Measurements from ENCODE around the gene ANKRD13D. TPM values are rescaled to one million over a fixed set of nuclear protein-coding genes. Genes with fewer than 3 reads are reported as not detected.

ANKRD13D gene
- total and polyA plus RNA-seq, 2 of the 8 experiments (the other 6 are each of a cell fraction or from before 2014, with no cell fraction given) = 24.9 to 26.5 TPM

- no peak overlapping the region for H2AFZ ChIP-seq (ENCODE audit: low read length)
- H2BK120ac ChIP-seq (replicated peaks; ENCODE audit: low read depth, low read length) = no peak overlapping the region
- CTCF ChIA-PET (ENCODE audit: partially characterized antibody) = interaction anchor here (0.7 to 20.0 kb wide), 6 partner anchors 9 to 267 kb away, joined by 3 to 1305 read pairs (median 33); partner anchors contain the start of genes CLCF1 and RAD9A
- H3K9me3 ChIP-seq (ENCODE audit: insufficient read depth in 2 of 2, low read depth in 1 of 2, low read length in 1 of 2) = no peaks in the 10 kb centered on the region
- H3K14ac ChIP-seq (ENCODE audit: insufficient read length) = no peak overlapping the region
- no peak overlapping the region for H3K4ac ChIP-seq (replicated peaks; ENCODE audit: insufficient read length, low read depth, low read length)
- no peak overlapping the region for H3K18ac ChIP-seq (ENCODE audit: extremely low read depth, low read length)
- peaks cover 8% of the 10 kb centered on the region; the same call in 1 of the 2 replicates for H3K23me2 ChIP-seq (ENCODE audit: low read depth, low read length)
- H4K5ac ChIP-seq (ENCODE audit: insufficient read length, low read depth, low read length) = no peak overlapping the region
- no peak overlapping the region for H2BK15ac ChIP-seq (ENCODE audit: low read length)
- peaks cover 0 to 13% (median 9%) of the 10 kb centered on the region in 4 experiments; a peak in 6 of 7 replicates for H3K4me1 ChIP-seq (replicated peaks in 1 of 4; ENCODE audit: control insufficient read depth in 3 of 4, insufficient read depth in 4 of 4, low read length in 3 of 4)
- no peak overlapping the region for H3K4me3 ChIP-seq (ENCODE audit: extremely low read depth in 1 of 4, insufficient read depth in 2 of 4, low read depth in 3 of 4, low read length in 4 of 4)
- DNase-seq (ENCODE audit: low read depth in 1 of 2, low spot score in 2 of 2) (no peak), FAIRE-seq (no peak)
- no peak overlapping the region for H3K56ac ChIP-seq (replicated peaks; ENCODE audit: insufficient read length, low read depth, low read length)
- peaks cover 0 to 3% of the 10 kb centered on the region in 2 experiments for H4K20me1 ChIP-seq (replicated peaks in 1 of 2; ENCODE audit: control insufficient read depth in 1 of 2, insufficient read depth in 2 of 2, low read length in 2 of 2)
- no peaks in the 10 kb centered on the region for H3K79me2 ChIP-seq (ENCODE audit: control insufficient read depth in 1 of 2, insufficient read depth in 2 of 2, low read length in 2 of 2)
- 85% methylated on average over 2 of the region's 2 CpGs; no CpG with 5 or more reads in 1 of the 2 experiments for WGBS, 2 experiments (ENCODE audit: extremely low coverage in 1 of 2, insufficient coverage in 1 of 2, insufficient read length in 1 of 2, insufficient replicate concordance in 2 of 2, low coverage in 1 of 2, low lambda C conversion rate in 2 of 2, missing lambda C conversion rate in 1 of 2)
- no peak overlapping the region for H4K8ac ChIP-seq (ENCODE audit: extremely low read depth, insufficient read depth, low read length)
- H3K9ac ChIP-seq (replicated peaks in 1 of 4; ENCODE audit: extremely low read depth in 1 of 4, low read depth in 3 of 4, low read length in 3 of 4) = no peak overlapping the region
- no peak overlapping the region; the same call in 1 of the 2 replicates for H2BK5ac ChIP-seq (ENCODE audit: low read depth, low read length)
- H3K79me1 ChIP-seq (ENCODE audit: low read depth, low read length) = peaks cover 2% of the 10 kb centered on the region; the same call in 1 of the 2 replicates
- H3K36me3 ChIP-seq (ENCODE audit: control insufficient read depth in 2 of 4, insufficient read depth in 4 of 4, low read length in 3 of 4) = no peaks in the 10 kb centered on the region
- POLR2A ChIA-PET (ENCODE audit: partially characterized antibody) = interaction anchor here (0.6 to 1.3 kb wide), 2 partner anchors 67 to 237 kb away, joined by 3 read pairs; no protein-coding TSS in a partner anchor
- no peak overlapping the region for H3K23ac ChIP-seq (ENCODE audit: insufficient read length)
- H2BK20ac ChIP-seq (ENCODE audit: low read length) = no peak overlapping the region
- H2BK12ac ChIP-seq (ENCODE audit: low read depth, low read length) = 0 out of 2 replicates have a peak overlapping the region, but pooled peaks have one; percentile 10
- H4K91ac ChIP-seq (replicated peaks; ENCODE audit: insufficient read length, low read length) = no peak overlapping the region
- H3K27ac ChIP-seq (ENCODE audit: low read depth, low read length) = no peak overlapping the region
- no peaks in the 10 kb centered on the region for H3K27me3 ChIP-seq (replicated peaks in 1 of 4; ENCODE audit: control insufficient read depth in 3 of 4, extremely low read depth in 1 of 4, insufficient read depth in 3 of 4, low read length in 3 of 4)
- H3K4me2 ChIP-seq (ENCODE audit: insufficient read depth in 1 of 2, low read depth in 2 of 2, low read length in 2 of 2) = no peak overlapping the region
- no peak overlapping the region for H2AK5ac ChIP-seq (ENCODE audit: low read depth, low read length)
- TF ChIP-seq USF2 (IDR thresholded peaks at IDR 0.05; ENCODE audit: low read length) (no peak), ZNF274 (IDR thresholded peaks at IDR 0.05; ENCODE audit: borderline replicate concordance, extremely low read depth, low read length) (no peak), TEAD4 (IDR thresholded peaks at IDR 0.05; ENCODE audit: low read depth, low read length) (no peak), SP1 (IDR thresholded peaks at IDR 0.05; ENCODE audit: low read depth, low read length) (no peak), JUND (IDR thresholded peaks at IDR 0.05; ENCODE audit: low read length) (no peak), SUZ12 (IDR thresholded peaks at IDR 0.05; ENCODE audit: low read length) (no peak), NANOG (IDR thresholded peaks at IDR 0.05; ENCODE audit: insufficient read depth, low read depth, low read length, poor library complexity, severe bottlenecking) (no peak), MAFK (IDR thresholded peaks at IDR 0.05; ENCODE audit: low read depth, low read length) (no peak), RFX5 (IDR thresholded peaks at IDR 0.05; ENCODE audit: borderline replicate concordance, low read depth, low read length) (no peak), BCL11A (IDR thresholded peaks at IDR 0.05; ENCODE audit: low read depth in 2 of 2, low read length in 2 of 2) (no peak), TAF7 (optimal IDR thresholded peaks at IDR 0.05; ENCODE audit: borderline replicate concordance, low read depth, low read length) (no peak), POLR2A (IDR thresholded peaks at IDR 0.05; ENCODE audit: control extremely low read depth in 1 of 2, low read depth in 2 of 2, low read length in 2 of 2) (no peak), CBX5 (IDR thresholded peaks at IDR 0.05; ENCODE audit: low read depth, low read length) (no peak)
Measured at GRCh38 chr11:67349457-67349856, 60.4 kb downstream of the ANKRD13D start.
